Activated CD4-positive, alpha-beta memory T cell treated with anti-CD3 and anti-CD28 coated beads for 36 hours (primary cell): ENCODE measurements around the gene TUBGCP4. TPM values are rescaled to one million over a fixed set of nuclear protein-coding genes. Genes with fewer than 3 reads are reported as not detected.

Experiments
- CTCF ChIA-PET: fragments of 350-600 bp; sonication (Branson Sonifier 250); formaldehyde crosslinking; loops from one replicate; lab custom pipeline; 2021; ENCODE audit warnings: antibody characterized with exemption, inconsistent platforms; lab: Charles Lee
- POLR2A ChIA-PET: fragments of 350-600 bp; sonication (Branson Sonifier 250); formaldehyde crosslinking; loops from one replicate; lab custom pipeline; 2021; ENCODE audit warnings: antibody characterized with exemption; lab: Charles Lee
- DNase-seq: peaks from one replicate; pipeline ENCODE4 v3.0.0-alpha.2; 2020
- H3K27ac Mint-ChIP-seq: one replicate; pipeline ENCODE4 v1.8.0; 2021; ENCODE audit warnings: mixed read lengths
- H3K27me3 Mint-ChIP-seq: one replicate; pipeline ENCODE4 v1.8.0; 2021; ENCODE audit warnings: mixed read lengths
- H3K36me3 Mint-ChIP-seq: one replicate; pipeline ENCODE4 v1.8.0; 2021; ENCODE audit warnings: mixed read lengths
- H3K4me1 Mint-ChIP-seq: one replicate; pipeline ENCODE4 v1.8.0; 2021; ENCODE audit warnings: low read depth, mixed read lengths
- H3K4me3 Mint-ChIP-seq: one replicate; pipeline ENCODE4 v1.8.0; 2021; ENCODE audit warnings: mild to moderate bottlenecking, mixed read lengths
- H3K9me3 Mint-ChIP-seq: one replicate; pipeline ENCODE4 v1.8.0; 2021; ENCODE audit warnings: mixed read lengths
- intact Hi-C: fragments of 100-400 bp; cut with micrococcal nuclease; formaldehyde crosslinking; loops from one replicate; pipeline ENCODE4 v1.15.1; 2023
- total RNA-seq, 2 experiments: library from RNA; stranded (reverse); gene quantifications; one replicate each; pipeline ENCODE4 v1.2.3, GENCODE V29; 2021

TUBGCP4 gene, protein sequence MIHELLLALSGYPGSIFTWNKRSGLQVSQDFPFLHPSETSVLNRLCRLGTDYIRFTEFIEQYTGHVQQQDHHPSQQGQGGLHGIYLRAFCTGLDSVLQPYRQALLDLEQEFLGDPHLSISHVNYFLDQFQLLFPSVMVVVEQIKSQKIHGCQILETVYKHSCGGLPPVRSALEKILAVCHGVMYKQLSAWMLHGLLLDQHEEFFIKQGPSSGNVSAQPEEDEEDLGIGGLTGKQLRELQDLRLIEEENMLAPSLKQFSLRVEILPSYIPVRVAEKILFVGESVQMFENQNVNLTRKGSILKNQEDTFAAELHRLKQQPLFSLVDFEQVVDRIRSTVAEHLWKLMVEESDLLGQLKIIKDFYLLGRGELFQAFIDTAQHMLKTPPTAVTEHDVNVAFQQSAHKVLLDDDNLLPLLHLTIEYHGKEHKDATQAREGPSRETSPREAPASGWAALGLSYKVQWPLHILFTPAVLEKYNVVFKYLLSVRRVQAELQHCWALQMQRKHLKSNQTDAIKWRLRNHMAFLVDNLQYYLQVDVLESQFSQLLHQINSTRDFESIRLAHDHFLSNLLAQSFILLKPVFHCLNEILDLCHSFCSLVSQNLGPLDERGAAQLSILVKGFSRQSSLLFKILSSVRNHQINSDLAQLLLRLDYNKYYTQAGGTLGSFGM
- 10 to 100 TPM; 37.3 to 37.6 TPM for total RNA-seq

DNA sequence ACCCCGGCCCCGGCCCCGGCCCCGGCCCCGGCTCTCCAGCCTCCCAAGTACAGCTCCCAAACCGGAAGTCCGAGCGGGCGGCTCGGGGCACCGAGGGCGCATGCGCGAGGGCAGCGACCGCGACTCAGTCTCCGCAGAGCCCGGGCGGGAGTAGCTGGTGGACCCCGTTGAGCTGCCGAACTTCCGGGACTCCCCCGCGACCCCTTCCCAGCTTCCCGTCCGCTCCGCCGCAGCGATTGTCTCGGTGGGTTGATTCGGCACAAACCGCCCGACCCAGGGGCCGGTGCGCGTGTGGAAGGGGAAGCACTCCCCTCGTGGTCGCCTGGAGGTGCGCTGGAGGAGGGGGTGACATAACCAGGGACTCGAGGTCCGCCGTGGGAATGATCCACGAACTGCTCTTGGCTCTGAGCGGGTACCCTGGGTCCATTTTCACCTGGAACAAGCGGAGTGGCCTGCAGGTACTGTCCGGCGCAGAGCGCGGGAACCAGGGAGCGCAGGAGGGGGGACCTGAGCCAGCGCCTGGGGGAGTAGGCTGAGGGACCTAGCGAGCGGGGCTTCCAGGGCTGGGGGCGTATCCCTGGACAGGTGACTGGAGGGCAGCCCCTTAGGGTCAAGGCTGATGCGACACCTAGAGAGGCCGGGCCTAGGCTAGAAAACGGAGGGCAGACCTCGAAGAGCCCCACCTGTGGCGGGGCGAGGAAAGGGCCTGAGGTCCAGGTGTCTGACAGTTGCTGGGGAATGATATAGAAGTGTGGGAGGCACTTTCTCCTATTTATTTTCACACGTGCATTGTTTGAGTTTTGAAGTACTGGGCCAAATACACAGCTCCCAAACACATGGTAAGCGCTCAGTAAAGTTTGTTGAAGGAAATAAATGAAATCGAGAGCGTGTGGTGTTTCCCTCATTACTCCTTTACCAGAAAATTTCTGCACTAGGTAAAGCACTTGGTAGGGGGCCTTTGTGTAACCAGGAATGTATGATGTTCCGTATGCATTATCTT is at the start of gene TUBGCP4, which contains the start of gene ZSCAN29:
TSS of gene TUBGCP4 (plus strand) at position 127 of the 1,000 bp plus-strand sequence. CDS start at position 381, 254 bp downstream.
TSS of gene ZSCAN29 (minus strand) at position 69 of the 1,000 bp plus-strand sequence. CDS start 1,130 bp downstream, outside the sequence.
- peaks cover 51% of the 10 kb centered on the region for H3K4me1 Mint-ChIP-seq
- peak; percentile 86 for DNase-seq
- H3K27me3 Mint-ChIP-seq: no peaks in the 10 kb centered on the region
- ChIA-PET POLR2A (interaction anchor here (0.6 to 1.7 kb wide), 6 partner anchors 8 to 1374 kb away, joined by 3 to 8 read pairs (median 4); no protein-coding TSS in a partner anchor), CTCF (interaction anchor here (0.5 to 2.2 kb wide), 12 partner anchors 8 to 914 kb away, joined by 3 to 12 read pairs (median 4); no protein-coding TSS in a partner anchor)
- H3K4me3 Mint-ChIP-seq: peak within 1 kb of the TSS; percentile 90
- peaks cover 30% of the 10 kb centered on the region for H3K9me3 Mint-ChIP-seq
- H3K36me3 Mint-ChIP-seq: peaks cover 44% of the 10 kb centered on the region
- peak within 1 kb of the TSS; percentile 75 for H3K27ac Mint-ChIP-seq
- intact Hi-C loops: loop anchor here (1.0 to 10.0 kb wide), 2 partner anchors 41 to 144 kb away; partner anchors contain the start of genes LCMT2 and MAP1A

DNA sequence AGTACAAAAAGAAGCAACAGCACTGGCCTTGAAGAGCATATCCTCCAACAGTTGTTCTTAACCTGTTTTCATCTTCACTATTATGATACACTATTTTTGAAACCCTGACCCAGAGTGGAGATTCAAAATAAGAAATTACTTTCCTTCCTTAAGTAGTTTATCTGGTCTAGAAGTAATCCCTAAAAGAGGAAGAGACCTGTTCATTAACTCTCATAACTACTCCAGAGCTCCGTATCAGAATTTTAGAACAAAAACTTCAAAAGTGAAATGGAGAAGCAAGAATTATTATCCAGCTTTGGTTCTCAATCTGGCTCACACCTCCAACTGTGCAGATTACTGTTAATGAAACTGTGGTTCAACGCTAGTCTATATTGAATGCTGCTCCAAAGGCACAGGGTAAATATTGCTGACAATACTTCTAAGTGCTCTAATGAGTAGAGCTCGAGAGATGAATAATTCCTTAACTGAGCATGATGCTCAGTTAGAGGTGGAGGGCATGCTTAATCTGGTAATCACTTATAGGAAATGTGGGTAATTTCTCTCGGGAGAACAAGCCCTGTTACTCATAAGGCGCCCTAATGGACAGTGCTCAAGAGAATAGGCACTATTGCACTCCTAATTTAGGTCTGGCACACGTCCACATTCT is 45.7 kb upstream of the TUBGCP4 start:
- CTCF ChIA-PET: interaction anchor here (1.9 kb wide), 1 partner anchor 39 kb away, joined by 9 read pairs; no protein-coding TSS in a partner anchor
- DNase-seq: no peak
- POLR2A ChIA-PET: interaction anchor here (0.8 kb wide), 1 partner anchor 11 kb away, joined by 3 read pairs; no protein-coding TSS in a partner anchor
- Mint-ChIP-seq H3K27ac (no peak overlapping the region), H3K27me3 (no peaks in the 10 kb centered on the region), H3K4me3 (no peak overlapping the region), H3K36me3 (peaks cover 17% of the 10 kb centered on the region), H3K4me1 (peaks cover 25% of the 10 kb centered on the region), H3K9me3 (no peaks in the 10 kb centered on the region)
- intact Hi-C loops: loop anchor here (5.0 kb wide), 1 partner anchor 218 kb away; the partner anchor contains the start of gene UBR1

DNA sequence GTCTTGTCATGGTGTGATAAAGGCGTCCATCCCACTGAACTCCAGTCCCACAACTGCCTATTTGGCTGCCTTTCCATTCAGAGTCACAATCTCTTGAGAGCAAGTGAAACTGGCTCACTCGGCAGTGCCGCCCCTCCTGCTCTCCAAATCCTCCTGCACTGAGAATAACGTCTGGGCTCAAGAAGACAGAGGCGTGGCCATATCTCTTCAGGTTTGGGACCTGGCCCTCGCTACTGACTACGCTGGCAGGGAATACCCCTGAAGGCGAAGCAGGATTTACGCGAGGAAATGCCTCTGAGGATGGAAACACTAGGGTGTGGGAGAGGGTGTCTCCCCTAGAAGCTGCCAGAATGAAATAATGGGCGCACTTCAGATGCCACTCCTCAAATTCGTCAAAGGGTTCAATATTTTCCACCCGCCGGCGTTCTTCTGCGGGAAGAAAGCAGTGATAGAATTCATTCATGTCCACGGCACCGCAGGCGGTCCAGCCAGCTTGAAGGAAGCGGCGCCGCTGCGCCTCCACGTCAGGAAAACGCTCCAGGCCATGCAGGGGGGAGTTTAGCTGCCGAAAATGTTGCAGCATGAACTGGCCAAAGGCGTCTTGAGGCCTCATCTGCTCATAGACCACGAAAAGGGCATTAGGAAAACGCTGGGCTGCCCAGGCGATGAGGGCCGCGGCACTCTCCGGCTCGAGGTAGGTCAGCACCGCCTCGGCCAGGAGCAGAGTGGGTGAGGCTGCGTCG is 41.5 kb upstream of the TUBGCP4 start:
- Mint-ChIP-seq H3K4me3 (peak overlapping the region; percentile 92), H3K36me3 (peaks cover 22% of the 10 kb centered on the region), H3K27ac (peak overlapping the region; percentile 99), H3K27me3 (no peaks in the 10 kb centered on the region), H3K9me3 (no peaks in the 10 kb centered on the region), H3K4me1 (peaks cover 41% of the 10 kb centered on the region)
- intact Hi-C loops: loop anchor here (5.0 kb wide), 1 partner anchor 222 kb away; the partner anchor contains the start of gene UBR1
- peak; percentile 19 for DNase-seq
- CTCF ChIA-PET: interaction anchor here (0.5 kb wide), 1 partner anchor 32 kb away, joined by 3 read pairs; no protein-coding TSS in a partner anchor
- POLR2A ChIA-PET: interaction anchor here (0.7 to 1.3 kb wide), 3 partner anchors 21 to 177 kb away, joined by 3 to 6 read pairs (median 4); partner anchors contain the start of genes TUBGCP4 and ZSCAN29

DNA sequence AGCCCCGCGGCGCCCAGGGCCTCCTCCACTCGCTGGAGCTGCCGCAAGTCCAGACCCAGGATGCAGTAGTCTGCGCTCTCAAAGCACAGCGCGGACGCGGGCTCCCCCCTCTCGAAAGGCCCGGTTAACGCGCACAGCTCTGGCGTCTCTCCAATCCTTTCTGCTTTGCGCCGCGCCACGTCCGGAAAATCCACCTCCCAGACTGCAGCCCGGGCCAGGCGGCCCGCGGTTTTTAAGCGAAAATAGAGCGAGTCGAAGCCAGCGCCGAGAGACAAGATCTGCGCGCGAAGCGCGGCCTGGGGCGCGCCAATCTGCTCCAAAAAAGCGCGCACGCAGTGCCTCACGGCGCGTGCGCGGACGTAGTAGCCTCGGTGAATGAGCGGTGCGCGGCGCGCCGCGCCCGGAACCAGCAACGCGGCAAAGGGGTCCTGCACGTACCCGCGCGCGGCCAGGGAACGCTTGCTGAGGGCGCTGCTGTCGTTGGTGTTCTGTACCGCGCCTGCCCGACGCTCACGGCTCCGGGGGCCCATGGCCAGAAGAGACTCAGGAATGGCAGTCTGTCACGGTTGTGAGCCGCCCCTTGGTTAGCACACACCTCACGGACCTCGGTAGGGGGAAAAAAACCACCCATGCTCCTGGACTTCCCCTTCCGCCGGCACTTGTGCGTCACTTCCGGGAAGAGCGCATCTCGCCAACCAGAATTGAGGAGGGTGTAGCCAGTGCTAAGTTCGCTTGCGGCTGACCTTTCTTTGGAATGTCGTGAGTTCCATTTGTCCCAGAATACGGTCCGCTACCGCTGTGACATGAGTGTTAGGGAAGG is 40.7 kb upstream of the TUBGCP4 start, which contains the start of gene LCMT2:
TSS of gene LCMT2 (minus strand) at position 614 of the 820 bp plus-strand sequence. CDS start at position 530, 84 bp downstream.
- H3K36me3 Mint-ChIP-seq: peaks cover 24% of the 10 kb centered on the region
- H3K4me3 Mint-ChIP-seq: peak within 1 kb of the TSS; percentile 92
- no peaks in the 10 kb centered on the region for H3K9me3 Mint-ChIP-seq
- DNase-seq: peak; percentile 94
- no peaks in the 10 kb centered on the region for H3K27me3 Mint-ChIP-seq
- POLR2A ChIA-PET: interaction anchor here (0.7 to 1.3 kb wide), 3 partner anchors 22 to 177 kb away, joined by 3 to 6 read pairs (median 4); partner anchors contain the start of genes TUBGCP4 and ZSCAN29
- peaks cover 41% of the 10 kb centered on the region for H3K4me1 Mint-ChIP-seq
- intact Hi-C loops: loop anchor here (1.0 to 5.0 kb wide), 4 partner anchors 41 to 417 kb away; partner anchors contain the start of genes CCNDBP1, PDIA3, TUBGCP4 and UBR1
- CTCF ChIA-PET: interaction anchor here (0.5 kb wide), 1 partner anchor 33 kb away, joined by 3 read pairs; no protein-coding TSS in a partner anchor
- H3K27ac Mint-ChIP-seq: peak within 1 kb of the TSS; percentile 99

DNA sequence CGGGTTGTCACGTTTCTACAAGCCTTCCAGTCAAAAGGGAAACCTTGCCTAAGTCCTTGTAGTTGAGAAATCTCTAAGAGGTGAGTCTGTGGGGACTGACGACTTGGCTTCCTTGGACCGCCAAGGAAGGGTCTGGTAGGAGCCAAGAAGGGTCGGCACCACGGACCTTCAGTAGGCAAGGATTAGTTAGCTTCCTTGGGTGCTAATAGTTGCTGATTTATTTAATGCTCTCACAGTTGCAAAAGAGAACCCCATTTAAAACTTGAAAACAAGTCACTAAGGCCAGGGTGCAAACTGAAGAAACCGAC is 40.2 kb upstream of the TUBGCP4 start:
- peaks cover 38% of the 10 kb centered on the region for H3K4me1 Mint-ChIP-seq
- intact Hi-C loops: loop anchor here (1.0 to 5.0 kb wide), 3 partner anchors 41 to 417 kb away; partner anchors contain the start of genes CCNDBP1, PDIA3, TUBGCP4 and ZSCAN29
- no peaks in the 10 kb centered on the region for H3K9me3 Mint-ChIP-seq
- CTCF ChIA-PET: no interaction called here
- no peaks in the 10 kb centered on the region for H3K27me3 Mint-ChIP-seq
- H3K27ac Mint-ChIP-seq: peak overlapping the region; percentile 99
- H3K4me3 Mint-ChIP-seq: peak overlapping the region; percentile 92
- POLR2A ChIA-PET: no interaction called here
- DNase-seq: no peak
- H3K36me3 Mint-ChIP-seq: peaks cover 27% of the 10 kb centered on the region

DNA sequence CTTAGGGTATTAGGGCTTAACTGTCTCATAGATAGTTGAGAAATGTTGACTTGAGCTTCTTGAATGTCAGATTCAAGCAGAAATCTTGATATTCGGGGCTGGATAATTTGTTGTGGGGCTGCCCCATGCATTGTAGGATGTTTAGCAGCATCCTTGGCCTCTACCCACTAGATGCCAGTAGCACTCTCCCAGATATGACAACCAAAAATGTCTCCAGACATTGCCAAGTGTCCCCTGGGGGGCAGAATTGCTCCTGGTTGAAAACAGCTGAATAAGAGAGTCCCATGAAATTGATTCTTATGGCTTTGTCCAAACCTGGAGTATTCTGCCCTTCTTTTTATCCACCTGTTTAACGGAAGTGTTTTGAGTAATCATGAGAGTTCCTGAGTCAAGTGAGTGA is 24.6 kb upstream of the TUBGCP4 start:
- H3K4me1 Mint-ChIP-seq: no peaks in the 10 kb centered on the region
- intact Hi-C loops: no loop called here
- no peak overlapping the region for H3K27ac Mint-ChIP-seq
- POLR2A ChIA-PET: no interaction called here
- DNase-seq: peak; percentile 19
- H3K27me3 Mint-ChIP-seq: no peaks in the 10 kb centered on the region
- H3K36me3 Mint-ChIP-seq: peaks cover 19% of the 10 kb centered on the region
- H3K4me3 Mint-ChIP-seq: no peak overlapping the region
- H3K9me3 Mint-ChIP-seq: no peaks in the 10 kb centered on the region
- CTCF ChIA-PET: no interaction called here

DNA sequence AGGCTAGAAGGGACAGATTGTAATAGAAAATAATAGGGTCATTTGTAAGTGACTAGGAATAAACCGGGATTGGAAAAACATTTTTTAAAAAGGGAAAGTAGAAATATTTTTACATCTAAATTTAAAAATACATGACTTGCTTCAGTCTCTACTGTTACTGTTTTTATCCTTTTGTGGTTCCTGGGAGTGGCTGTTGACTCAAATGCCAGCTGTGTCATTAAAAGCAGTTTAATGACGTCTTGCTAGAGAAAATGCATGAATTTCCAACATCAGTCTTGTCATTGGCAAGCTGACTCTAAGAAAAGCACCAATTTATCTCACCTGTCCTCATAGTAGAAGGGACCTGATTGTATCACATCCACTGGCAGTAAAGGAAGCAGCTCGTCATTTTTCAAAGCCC is 23.8 kb upstream of the TUBGCP4 start:
- intact Hi-C loops: no loop called here
- POLR2A ChIA-PET: no interaction called here
- Mint-ChIP-seq H3K27me3 (no peaks in the 10 kb centered on the region), H3K36me3 (peaks cover 19% of the 10 kb centered on the region), H3K27ac (no peak overlapping the region), H3K4me1 (no peaks in the 10 kb centered on the region), H3K9me3 (no peaks in the 10 kb centered on the region), H3K4me3 (no peak overlapping the region)
- no peak for DNase-seq
- CTCF ChIA-PET: interaction anchor here (0.8 to 1.3 kb wide), 2 partner anchors 9 to 23 kb away, joined by 4 to 5 read pairs; partner anchors contain the start of gene ZSCAN29

DNA sequence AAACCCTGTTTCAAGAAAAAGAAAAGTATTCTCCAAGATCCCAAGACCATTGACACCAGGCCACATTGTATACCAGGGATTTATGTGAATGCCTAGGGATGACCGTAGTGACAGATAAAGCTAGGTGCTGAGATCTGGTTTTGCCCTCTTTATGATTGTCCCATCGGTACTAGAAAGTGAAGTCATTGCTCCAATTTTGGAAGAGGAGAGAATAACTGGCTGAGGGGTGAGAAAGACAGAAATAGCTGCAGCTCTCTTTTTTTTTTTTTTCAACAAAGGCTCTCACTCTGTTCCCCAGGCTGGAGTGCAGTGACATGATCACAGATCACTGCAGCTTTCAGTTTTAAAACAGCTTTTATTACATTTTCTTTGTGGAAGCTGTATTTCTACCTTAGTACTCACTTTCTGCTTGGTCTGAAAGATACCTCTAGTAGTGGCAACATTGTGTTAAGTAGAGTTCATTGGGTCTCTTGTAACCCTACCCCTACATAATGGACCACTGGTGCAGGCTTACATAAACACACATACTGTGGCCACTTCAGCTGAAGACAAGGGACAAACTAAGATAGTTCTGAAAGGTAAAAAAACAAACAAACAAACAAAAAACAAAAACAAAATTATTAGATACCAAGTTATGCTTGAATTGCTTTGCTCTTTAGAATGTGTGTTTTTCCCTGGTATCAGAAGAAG is 18.1 kb upstream of the TUBGCP4 start:
- Mint-ChIP-seq H3K4me3 (no peak overlapping the region), H3K27ac (no peak overlapping the region), H3K27me3 (no peaks in the 10 kb centered on the region), H3K4me1 (peaks cover 11% of the 10 kb centered on the region), H3K9me3 (peaks cover under 1% of the 10 kb centered on the region), H3K36me3 (peaks cover 24% of the 10 kb centered on the region)
- intact Hi-C loops: no loop called here
- POLR2A ChIA-PET: interaction anchor here (0.6 kb wide), 1 partner anchor 14 kb away, joined by 3 read pairs; no protein-coding TSS in a partner anchor
- CTCF ChIA-PET: no interaction called here
- DNase-seq: no peak

DNA sequence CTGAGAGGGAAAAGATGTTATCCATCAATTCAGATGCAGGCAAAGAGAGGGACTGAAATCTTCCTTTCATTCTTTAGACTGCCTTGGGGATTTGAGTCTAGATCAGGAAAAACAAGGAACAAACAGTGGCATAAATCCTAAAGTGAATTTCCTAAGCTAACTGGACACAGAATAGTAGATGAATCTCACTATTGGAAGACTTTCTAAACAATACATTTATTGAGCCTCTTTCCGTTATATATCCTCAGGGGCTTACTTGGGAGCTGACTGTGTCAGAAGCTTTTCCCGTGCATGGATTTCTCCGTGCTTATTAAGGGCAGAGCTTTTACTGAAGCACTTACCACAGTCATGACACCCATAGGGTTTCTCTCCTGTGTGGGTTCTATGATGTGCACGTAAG is 10.1 kb upstream of the TUBGCP4 start:
- H3K4me3 Mint-ChIP-seq: no peak overlapping the region
- H3K9me3 Mint-ChIP-seq: peaks cover 63% of the 10 kb centered on the region
- H3K27ac Mint-ChIP-seq: no peak overlapping the region
- no peak for DNase-seq
- H3K36me3 Mint-ChIP-seq: peaks cover 84% of the 10 kb centered on the region
- no peaks in the 10 kb centered on the region for H3K27me3 Mint-ChIP-seq
- H3K4me1 Mint-ChIP-seq: no peaks in the 10 kb centered on the region
- POLR2A ChIA-PET: no interaction called here
- intact Hi-C loops: no loop called here
- CTCF ChIA-PET: interaction anchor here (2.4 to 2.9 kb wide), 2 partner anchors 11 to 15 kb away, joined by 12 to 14 read pairs; partner anchors contain the start of genes TUBGCP4 and ZSCAN29
